ENCODE measurements around the gene KAT2B.

Gene KAT2B

GRCh38 chr3:20105513-20106280 lies 65.5 kb downstream of the KAT2B start:
- Histone ChIP-seq H3K9ac (peak overlapping the region in 2 of 11 experiments; percentile 8 to 41; a peak in 2 of 22 replicates), H4K20me1 (no peaks in the 10 kb centered on the region; a peak in 1 of 22 replicates), H3K4me3 (no peak overlapping the region), H3K27me3 (no peaks in the 10 kb centered on the region), H3K9me3 (replicated peaks in 1 of 11) (no peaks in the 10 kb centered on the region), H3K27ac (peak overlapping the region in 4 of 11 experiments; percentile 12 to 44 (median 34); a peak in 5 of 22 replicates), H3K4me2 (peak overlapping the region; percentile 3 to 73 (median 53); a peak in 18 of 22 replicates), H3K4me1 (peaks cover 21 to 38% (median 29%) of the 10 kb centered on the region in 10 experiments; a peak in 19 of 20 replicates), H3K36me3 (no peaks in the 10 kb centered on the region; a peak in 3 of 22 replicates)
- no peak for TF ChIP-seq Cebpa-rat (IDR thresholded peaks at IDR 0.05)

DNA sequence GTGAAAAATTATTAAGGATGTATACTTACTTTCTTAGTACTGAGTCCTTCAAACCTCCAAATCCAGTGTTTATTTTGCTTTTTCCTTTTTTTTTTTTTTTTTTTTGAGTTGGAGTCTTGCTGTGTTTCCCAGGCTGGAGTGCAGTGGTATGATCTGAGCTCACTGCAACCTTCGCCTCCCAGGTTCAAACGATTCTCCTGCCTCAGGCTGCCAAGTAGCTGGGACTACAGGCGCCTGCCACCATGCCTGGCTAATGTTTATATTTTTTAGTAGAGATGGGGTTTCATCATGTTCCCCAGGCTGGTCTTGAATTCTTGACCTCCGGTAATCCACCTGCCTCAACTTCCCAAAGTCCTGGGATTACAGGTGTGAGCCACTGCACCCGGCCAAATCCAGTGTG lies 67.5 kb downstream of the KAT2B start:
- TF ChIP-seq Cebpa-rat (IDR thresholded peaks at IDR 0.05) = no peak
- H3K27ac ChIP-seq = no peak overlapping the region
- no peaks in the 10 kb centered on the region; a peak in 1 of 22 replicates for H4K20me1 ChIP-seq
- H3K9ac ChIP-seq = no peak overlapping the region
- H3K4me3 ChIP-seq = no peak overlapping the region
- H3K4me1 ChIP-seq = peaks cover 21 to 32% (median 27%) of the 10 kb centered on the region in 10 experiments; a peak in 19 of 20 replicates
- H3K4me2 ChIP-seq = no peak overlapping the region
- H3K27me3 ChIP-seq = no peaks in the 10 kb centered on the region
- H3K9me3 ChIP-seq (replicated peaks in 1 of 11) = no peaks in the 10 kb centered on the region
- peaks cover 8 to 19% (median 13%) of the 10 kb centered on the region in 11 experiments; a peak in 15 of 22 replicates for H3K36me3 ChIP-seq

DNA sequence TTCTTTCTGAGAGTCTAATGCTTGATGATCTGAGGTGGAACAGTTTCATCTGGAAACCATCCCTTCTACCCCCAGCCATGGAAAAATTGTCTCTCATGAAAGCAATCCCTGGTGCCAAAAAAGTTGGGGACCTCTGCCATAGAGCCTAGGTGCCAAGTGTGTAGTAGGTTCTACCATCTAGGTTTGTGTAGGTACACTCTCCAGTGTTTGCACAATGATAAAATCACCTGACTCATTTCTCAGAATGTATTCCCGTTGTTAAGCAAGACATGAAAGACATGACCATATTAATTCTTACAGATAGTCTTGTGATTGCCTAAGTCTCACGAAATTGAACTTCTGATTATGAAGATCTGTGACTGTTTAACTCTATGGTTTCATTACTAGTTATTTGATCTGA lies 68.6 kb downstream of the KAT2B start:
- H3K27ac ChIP-seq = no peak overlapping the region
- peaks cover 20 to 28% (median 26%) of the 10 kb centered on the region in 10 experiments; a peak in 19 of 20 replicates for H3K4me1 ChIP-seq
- no peak overlapping the region for H3K4me2 ChIP-seq
- no peak overlapping the region for H3K9ac ChIP-seq
- H4K20me1 ChIP-seq = no peaks in the 10 kb centered on the region; a peak in 1 of 22 replicates
- H3K9me3 ChIP-seq (replicated peaks in 1 of 11) = no peaks in the 10 kb centered on the region
- H3K27me3 ChIP-seq = no peaks in the 10 kb centered on the region
- H3K4me3 ChIP-seq = no peak overlapping the region
- H3K36me3 ChIP-seq = peaks cover 8 to 28% (median 13%) of the 10 kb centered on the region in 11 experiments; a peak in 16 of 22 replicates
- TF ChIP-seq Cebpa-rat (IDR thresholded peaks at IDR 0.05) = no peak

- no peak overlapping the region for H3K4me3 ChIP-seq
- H3K27ac ChIP-seq = no peak overlapping the region
- H3K9ac ChIP-seq = no peak overlapping the region
- peaks cover 4 to 8% (median 7%) of the 10 kb centered on the region in 10 experiments; a peak in 19 of 20 replicates for H3K4me1 ChIP-seq
- no peak overlapping the region for H3K4me2 ChIP-seq
- no peaks in the 10 kb centered on the region for H3K27me3 ChIP-seq
- H4K20me1 ChIP-seq = no peaks in the 10 kb centered on the region
- H3K36me3 ChIP-seq = peaks cover 11 to 45% (median 21%) of the 10 kb centered on the region in 11 experiments; a peak in 19 of 22 replicates
- no peaks in the 10 kb centered on the region for H3K9me3 ChIP-seq (replicated peaks in 1 of 11)
- TF ChIP-seq Cebpa-rat (IDR thresholded peaks at IDR 0.05) = no peak
Observed at GRCh38 chr3:20110826-20111225, 70.6 kb downstream of the KAT2B start.

DNA sequence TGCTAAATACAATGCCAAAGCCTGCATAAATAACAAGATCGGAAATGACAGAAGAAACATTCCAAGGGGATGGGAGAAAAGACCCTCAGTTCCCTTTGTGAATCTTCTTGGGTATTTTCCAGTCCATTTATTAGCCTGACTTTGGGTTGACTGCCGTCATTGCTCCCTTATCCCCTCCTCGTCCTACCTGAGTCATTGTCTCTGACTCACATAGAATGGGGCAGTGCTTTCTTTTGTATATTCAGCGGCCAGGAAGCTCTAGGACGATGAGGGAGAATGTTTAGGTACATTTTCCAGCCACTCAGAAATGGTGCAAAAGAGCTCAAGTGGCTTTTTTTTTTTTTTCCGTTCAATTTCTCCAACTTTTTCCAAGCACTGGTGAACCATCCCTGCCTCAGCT lies 71.6 kb downstream of the KAT2B start:
- no peaks in the 10 kb centered on the region for H3K4me1 ChIP-seq
- peaks cover 15 to 55% (median 27%) of the 10 kb centered on the region in 11 experiments; a peak in 20 of 22 replicates for H3K36me3 ChIP-seq
- no peaks in the 10 kb centered on the region for H3K27me3 ChIP-seq
- no peaks in the 10 kb centered on the region for H3K9me3 ChIP-seq (replicated peaks in 1 of 11)
- no peak overlapping the region for H3K9ac ChIP-seq
- no peaks in the 10 kb centered on the region for H4K20me1 ChIP-seq
- H3K4me2 ChIP-seq = no peak overlapping the region
- H3K27ac ChIP-seq = no peak overlapping the region
- no peak for TF ChIP-seq Cebpa-rat (IDR thresholded peaks at IDR 0.05)
- H3K4me3 ChIP-seq = no peak overlapping the region

- H3K9me3 ChIP-seq (replicated peaks in 1 of 11) = no peaks in the 10 kb centered on the region
- H3K36me3 ChIP-seq = peaks cover 30 to 63% (median 36%) of the 10 kb centered on the region in 11 experiments
- peaks cover 7 to 10% (median 8%) of the 10 kb centered on the region in 10 experiments for H3K4me1 ChIP-seq
- H3K27me3 ChIP-seq = no peaks in the 10 kb centered on the region
- no peak overlapping the region for H3K27ac ChIP-seq
- H3K4me3 ChIP-seq = no peak overlapping the region
- H3K9ac ChIP-seq = no peak overlapping the region
- H4K20me1 ChIP-seq = no peaks in the 10 kb centered on the region
- TF ChIP-seq Cebpa-rat (IDR thresholded peaks at IDR 0.05) = no peak
- no peak overlapping the region for H3K4me2 ChIP-seq
Observed at GRCh38 chr3:20121088-20121487, 80.8 kb downstream of the KAT2B start.

DNA sequence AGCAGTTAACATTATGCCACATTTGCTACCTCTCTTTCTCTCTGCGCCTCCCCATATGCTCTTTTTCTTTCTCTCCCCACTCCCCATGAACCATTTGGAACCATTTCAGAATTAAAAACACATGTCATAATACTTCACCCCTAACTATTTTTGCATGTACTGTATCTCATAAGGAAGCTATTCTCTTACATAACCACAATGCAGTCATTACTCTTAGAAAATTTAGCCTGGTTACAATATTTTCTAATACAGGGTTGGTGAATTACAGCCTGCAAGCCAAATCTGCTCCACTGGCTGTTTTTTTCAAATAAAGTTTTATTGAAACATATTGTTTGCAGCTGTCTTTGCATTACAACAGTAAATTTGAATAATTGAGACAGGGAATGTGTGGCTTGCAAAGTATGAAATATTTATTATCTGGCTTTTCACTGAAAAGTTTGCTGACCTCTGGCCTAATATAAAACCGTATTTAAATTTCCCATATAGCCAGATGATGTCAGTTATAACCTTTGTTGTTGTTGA lies 82.9 kb downstream of the KAT2B start:
- H3K27ac ChIP-seq = no peak overlapping the region
- peaks cover 30 to 58% (median 41%) of the 10 kb centered on the region in 11 experiments for H3K36me3 ChIP-seq
- H3K9me3 ChIP-seq (replicated peaks in 1 of 11) = no peaks in the 10 kb centered on the region
- H3K9ac ChIP-seq = no peak overlapping the region
- H3K4me3 ChIP-seq = no peak overlapping the region
- no peak for TF ChIP-seq Cebpa-rat (IDR thresholded peaks at IDR 0.05)
- H3K4me1 ChIP-seq = peaks cover 11 to 17% (median 14%) of the 10 kb centered on the region in 10 experiments
- H3K27me3 ChIP-seq = no peaks in the 10 kb centered on the region
- no peak overlapping the region for H3K4me2 ChIP-seq
- H4K20me1 ChIP-seq = no peaks in the 10 kb centered on the region

DNA sequence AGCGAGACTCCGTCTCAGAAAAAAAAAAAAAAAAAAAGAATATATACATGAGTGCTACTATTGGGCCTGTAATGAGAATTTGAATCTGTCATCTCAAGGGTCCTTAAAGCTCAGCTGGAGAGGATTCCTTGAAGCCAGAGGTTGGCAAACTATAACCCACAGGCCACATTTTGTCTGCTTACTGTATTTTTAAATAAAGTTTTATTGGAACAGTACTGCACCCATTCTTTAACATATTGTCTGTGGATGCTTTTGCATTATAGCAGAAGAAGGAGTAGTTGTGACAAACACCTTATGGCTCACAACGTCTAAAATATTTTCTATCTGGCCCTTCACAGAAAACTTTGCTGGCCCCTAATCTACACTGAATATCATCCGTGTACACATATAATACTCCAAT lies 85.0 kb downstream of the KAT2B start:
- Histone ChIP-seq H3K27me3 (no peaks in the 10 kb centered on the region), H3K9ac (no peak overlapping the region), H4K20me1 (no peaks in the 10 kb centered on the region), H3K36me3 (peaks cover 20 to 52% (median 35%) of the 10 kb centered on the region in 11 experiments), H3K4me2 (peak overlapping the region; percentile 31 to 75 (median 59)), H3K4me3 (no peak overlapping the region), H3K27ac (peak overlapping the region in 5 of 11 experiments; percentile 4 to 44 (median 30); a peak in 3 of 22 replicates), H3K9me3 (replicated peaks in 1 of 11) (no peaks in the 10 kb centered on the region), H3K4me1 (peaks cover 11 to 17% (median 14%) of the 10 kb centered on the region in 10 experiments)
- TF ChIP-seq Cebpa-rat (IDR thresholded peaks at IDR 0.05) = no peak

DNA sequence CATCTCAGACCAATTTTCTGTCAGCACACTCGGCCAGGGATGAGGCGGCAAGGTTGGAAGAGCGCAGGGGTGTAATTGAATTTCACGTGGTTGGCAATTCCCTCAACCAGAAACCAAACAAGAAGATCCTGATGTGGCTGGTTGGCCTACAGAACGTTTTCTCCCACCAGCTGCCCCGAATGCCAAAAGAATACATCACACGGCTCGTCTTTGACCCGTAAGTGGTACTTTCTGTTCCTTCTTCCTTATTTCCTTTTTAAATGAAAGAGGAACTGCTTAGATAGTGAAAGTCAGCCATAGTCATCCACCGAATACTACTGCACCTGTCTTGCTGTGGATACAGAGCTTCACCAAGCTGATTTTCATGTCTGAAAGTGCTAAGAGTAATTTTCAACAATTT lies 85.7 kb downstream of the KAT2B start:
- peaks cover 11 to 17% (median 14%) of the 10 kb centered on the region in 10 experiments for H3K4me1 ChIP-seq
- H4K20me1 ChIP-seq = no peaks in the 10 kb centered on the region
- H3K9ac ChIP-seq = 0 out of 22 replicates have a peak overlapping the region, but pooled peaks of 1 of the 11 experiments have one; percentile 1
- H3K27me3 ChIP-seq = no peaks in the 10 kb centered on the region
- no peak overlapping the region; a peak in 1 of 20 replicates for H3K4me3 ChIP-seq
- H3K36me3 ChIP-seq = peaks cover 16 to 46% (median 31%) of the 10 kb centered on the region in 11 experiments
- no peak for TF ChIP-seq Cebpa-rat (IDR thresholded peaks at IDR 0.05)
- peak overlapping the region; percentile 31 to 75 (median 59) for H3K4me2 ChIP-seq
- H3K27ac ChIP-seq = peak overlapping the region in 7 of 11 experiments; percentile 4 to 44 (median 20); a peak in 5 of 22 replicates
- H3K9me3 ChIP-seq (replicated peaks in 1 of 11) = no peaks in the 10 kb centered on the region
